Neural crest cell (in vitro differentiated cells): ENCODE measurements around the gene TSLP. TPM values are rescaled to one million over a fixed set of nuclear protein-coding genes. Genes with fewer than 3 reads are reported as not detected.

Source experiments
- total RNA-seq: library from RNA; stranded (reverse); gene quantifications from 2 replicates; pipeline ENCODE4 v1.2.1, GENCODE V29; 2021

Gene TSLP
- total RNA-seq, 1 donor from 2014 or later = not detected

Other genes with a start within 250 kb of the TSLP start
- gene WDR36, start 20.6 kb downstream of the TSLP start, total RNA-seq = 31.0 and 33.7 TPM in 2 replicates
- 9.4 and 10.0 TPM in 2 replicates for gene CAMK4, start 152.7 kb downstream of the TSLP start, total RNA-seq